SK-N-SH (cell line): ENCODE data around the gene AEBP1. TPM values are rescaled to one million over a fixed set of nuclear protein-coding genes. Genes with fewer than 3 reads are reported as not detected.

Source experiments
- CTCF ChIA-PET: fragments of 300-600, 350-600 bp; formaldehyde crosslinking; extraction: SDS; loops from one replicate; lab custom pipeline; 2021; lab: Yijun Ruan, JAX
- POLR2A ChIA-PET: fragments of 350-600 bp; sonication (Branson Sonifier 250); formaldehyde crosslinking; extraction: SDS; loops from one replicate; lab custom pipeline; 2020; ENCODE audit warnings: antibody characterized with exemption, inconsistent platforms; lab: Yijun Ruan, JAX
- DNase-seq: peaks from one replicate; pipeline ENCODE4 v3.0.0; 2012
- H2AFZ ChIP-seq: fragments of 200-600 bp; sonication (generic); 2 replicates; pipeline ENCODE4 v1.8.1; 2016; ENCODE audit warnings: antibody characterized with exemption, mild to moderate bottlenecking, low read depth
- H3F3A ChIP-seq: fragments of 200-600 bp; sonication (generic); replicated peaks from 2 replicates; pipeline ENCODE3; 2016; ENCODE audit warnings: antibody characterized with exemption, mild to moderate bottlenecking; ENCODE audit not compliant: insufficient read depth
- H3K27ac ChIP-seq, 2 experiments: fragments of 200-500 bp in 1 of 2; fragments of 200-600 bp in 1 of 2; sonication (Bioruptor generic) in 1 of 2; sonication (generic), shearing (Covaris generic) in 1 of 2; 2 replicates each; pipeline versions ENCODE4 v1.5.1 to v1.6.1; 2014 to 2016; ENCODE audit warnings: low read depth in 2 of 2, inconsistent platforms in 1 of 2, low read length in 1 of 2, mild to moderate bottlenecking in 1 of 2, mixed read lengths in 1 of 2
- H3K27me3 ChIP-seq: fragments of 200-600 bp; sonication (generic), shearing (Covaris generic); 2 replicates; pipeline ENCODE4 v1.6.1; 2016; ENCODE audit warnings: mixed run types; ENCODE audit not compliant: insufficient read depth
- H3K36me3 ChIP-seq, 2 experiments: fragments of 200-500 bp in 1 of 2; fragments of 200-600 bp in 1 of 2; sonication (Bioruptor generic) in 1 of 2; sonication (generic) in 1 of 2; replicated peaks in 1 of 2; 2 replicates each; pipeline versions ENCODE3 to v1.5.1; 2014 to 2016; ENCODE audit warnings: low read length in 1 of 2, mild to moderate bottlenecking in 1 of 2; ENCODE audit not compliant: insufficient read depth in 2 of 2, control insufficient read depth in 1 of 2
- H3K4me1 ChIP-seq, 2 experiments: fragments of 200-500 bp in 1 of 2; fragments of 200-600 bp in 1 of 2; sonication (Bioruptor generic) in 1 of 2; sonication (generic), shearing (Covaris generic) in 1 of 2; 2 replicates each; pipeline versions ENCODE4 v1.5.1 to v1.6.1; 2014 to 2016; ENCODE audit warnings: low read depth in 1 of 2, low read length in 1 of 2, mixed run types in 1 of 2; ENCODE audit not compliant: insufficient read depth in 2 of 2, control insufficient read depth in 1 of 2
- H3K4me2 ChIP-seq: fragments of 200-600 bp; sonication (generic), shearing (Covaris generic); 2 replicates; pipeline ENCODE4 v1.6.1; 2017; ENCODE audit warnings: mixed run types
- H3K4me3 ChIP-seq, 2 experiments: fragments of 200-500 bp in 1 of 2; fragments of 200-600 bp in 1 of 2; sonication (Bioruptor generic) in 1 of 2; sonication (generic), shearing (Covaris generic) in 1 of 2; 2 replicates each; pipeline versions ENCODE4 v1.5.1 to v1.8.1; 2014 to 2016; ENCODE audit warnings: low read depth in 2 of 2, inconsistent platforms in 1 of 2, low read length in 1 of 2, mild to moderate bottlenecking in 1 of 2, mixed read lengths in 1 of 2, moderate library complexity in 1 of 2
- H3K79me2 ChIP-seq: fragments of 200-600 bp; sonication (generic); 2 replicates; pipeline ENCODE4 v1.8.1; 2017; ENCODE audit warnings: mild to moderate bottlenecking; ENCODE audit not compliant: insufficient read depth
- H3K9ac ChIP-seq: fragments of 200-600 bp; sonication (generic); 2 replicates; pipeline ENCODE4 v1.6.1; 2017; ENCODE audit warnings: mixed run types
- H3K9me2 ChIP-seq: fragments of 200-600 bp; sonication (generic); 2 replicates; pipeline ENCODE4 v1.6.1; 2017; ENCODE audit warnings: mixed run types
- H3K9me3 ChIP-seq: fragments of 200-600 bp; sonication (generic); 2 replicates; pipeline ENCODE4 v1.6.1; 2017; ENCODE audit warnings: mixed run types, mild to moderate bottlenecking, moderate library complexity
- H4K20me1 ChIP-seq: fragments of 200-600 bp; sonication (generic); 2 replicates; pipeline ENCODE4 v1.6.1; 2017; ENCODE audit warnings: mild to moderate bottlenecking, mixed run types; ENCODE audit not compliant: insufficient read depth
- CHD2 ChIP-seq: fragments of 150-350 bp; IDR thresholded peaks from 2 replicates; pipeline ENCODE4 v1.6.1; 2018; ENCODE audit warnings: low read length; ENCODE audit not compliant: partially characterized antibody
- ELF1 ChIP-seq: IDR thresholded peaks from 2 replicates; pipeline ENCODE4 v1.4.0; 2012
- FOXM1 ChIP-seq: IDR thresholded peaks from 2 replicates; pipeline ENCODE4 v1.4.0; 2012; ENCODE audit warnings: low read depth, mild to moderate bottlenecking
- NRF1 ChIP-seq: IDR thresholded peaks from 2 replicates; pipeline ENCODE4 v1.6.1; 2012; ENCODE audit warnings: low read depth, mild to moderate bottlenecking, low read length
- RFX5 ChIP-seq: IDR thresholded peaks from 2 replicates; pipeline ENCODE4 v1.6.1; 2012; ENCODE audit warnings: mild to moderate bottlenecking, improper control_type of control experiment, low read length
- TCF12 ChIP-seq: IDR thresholded peaks from 2 replicates; pipeline ENCODE4 v1.4.0; 2012
- TEAD4 ChIP-seq: IDR thresholded peaks from 2 replicates; pipeline ENCODE4 v1.4.0; 2012; ENCODE audit warnings: mild to moderate bottlenecking, borderline replicate concordance; ENCODE audit not compliant: insufficient read depth
- USF1 ChIP-seq: IDR thresholded peaks from 2 replicates; pipeline ENCODE4 v1.4.0; 2012; ENCODE audit warnings: low read depth, borderline replicate concordance
- ZBTB33 ChIP-seq: IDR thresholded peaks from 2 replicates; pipeline ENCODE4 v1.4.0; 2012; ENCODE audit warnings: low read depth, borderline replicate concordance
- WGBS: methylation state at CpG from one replicate; pipeline ENCODE4 v1.1.6; 2017; ENCODE audit warnings: low lambda C conversion rate; 5-methylcytosine and 5-hydroxymethylcytosine counted together
- polyA plus RNA-seq, 3 experiments: library from polyadenylated mRNA; depleted of rRNA; stranded (reverse); fragments of >200 nt; gene quantifications; 2 replicates each; pipeline ENCODE4 v1.2.3, GENCODE V29; 2012

Gene AEBP1
- polyA plus RNA-seq, 1 of the 3 experiments (the other 2 are of a cell fraction) = 105 TPM

- H3K9ac ChIP-seq = no peak overlapping the region
- no peak overlapping the region for H3K4me3 ChIP-seq
- no peak overlapping the region for H3K27ac ChIP-seq
- TF ChIP-seq TEAD4 (no peak), RFX5 (no peak), USF1 (no peak), ELF1 (no peak), TCF12 (no peak), ZBTB33 (no peak), CHD2 (no peak), NRF1 (no peak), FOXM1 (no peak)
- TF ChIP-seq, all 33 proteins: peak for 0
- no peaks in the 10 kb centered on the region for H3K79me2 ChIP-seq
- H3K9me3 ChIP-seq = no peaks in the 10 kb centered on the region
- no peaks in the 10 kb centered on the region for H3K27me3 ChIP-seq
- 56% methylated on average over 6 of the region's 8 CpGs for WGBS
- H4K20me1 ChIP-seq = no peaks in the 10 kb centered on the region
- no peaks in the 10 kb centered on the region for H3K9me2 ChIP-seq
- no peaks in the 10 kb centered on the region for H3F3A ChIP-seq
- POLR2A ChIA-PET = no interaction called here
- DNase-seq = no peak
- no peak overlapping the region for H2AFZ ChIP-seq
- no peaks in the 10 kb centered on the region for H3K36me3 ChIP-seq
- CTCF ChIA-PET = interaction anchor here (1.6 kb wide), 1 partner anchor 83 kb away, joined by 5 read pairs; no protein-coding TSS in a partner anchor
- peaks cover 0 to 28% of the 10 kb centered on the region in 2 experiments; a peak in 1 of 4 replicates for H3K4me1 ChIP-seq
- H3K4me2 ChIP-seq = no peak overlapping the region
Observed at GRCh38 chr7:44155191-44156185, 51.3 kb downstream of the AEBP1 start.

GRCh38 chr7:44156453-44157010 lies 52.4 kb downstream of the AEBP1 start:
- no peaks in the 10 kb centered on the region for H3K27me3 ChIP-seq
- no peak overlapping the region for H2AFZ ChIP-seq
- no peaks in the 10 kb centered on the region for H3K9me2 ChIP-seq
- no peaks in the 10 kb centered on the region for H3F3A ChIP-seq
- 67% methylated on average over 1 of the region's 4 CpGs for WGBS
- H3K79me2 ChIP-seq = no peaks in the 10 kb centered on the region
- no peak overlapping the region for H3K4me3 ChIP-seq
- H3K4me1 ChIP-seq = peaks cover 0 to 25% of the 10 kb centered on the region in 2 experiments; a peak in 1 of 4 replicates
- no peak for DNase-seq
- CTCF ChIA-PET = interaction anchor here (0.7 to 1.6 kb wide), 2 partner anchors 45 to 84 kb away, joined by 3 to 5 read pairs; no protein-coding TSS in a partner anchor
- POLR2A ChIA-PET = no interaction called here
- no peak overlapping the region for H3K27ac ChIP-seq
- H3K4me2 ChIP-seq = no peak overlapping the region
- H3K9ac ChIP-seq = no peak overlapping the region
- no peaks in the 10 kb centered on the region for H4K20me1 ChIP-seq
- no peaks in the 10 kb centered on the region for H3K36me3 ChIP-seq
- H3K9me3 ChIP-seq = no peaks in the 10 kb centered on the region
- TF ChIP-seq RFX5 (no peak), ZBTB33 (no peak), TEAD4 (no peak)
